Fibroblast of skin of abdomen (primary cell): ENCODE data around the gene GPD1L.

Source experiments
- DNase-seq: peaks from one replicate; pipeline ENCODE4 v3.0.0-alpha.2; 2013

Gene GPD1L

GRCh38 chr3:32181796-32182195 is 75.4 kb downstream of the GPD1L start:
- DNase-seq: no peak

DNA sequence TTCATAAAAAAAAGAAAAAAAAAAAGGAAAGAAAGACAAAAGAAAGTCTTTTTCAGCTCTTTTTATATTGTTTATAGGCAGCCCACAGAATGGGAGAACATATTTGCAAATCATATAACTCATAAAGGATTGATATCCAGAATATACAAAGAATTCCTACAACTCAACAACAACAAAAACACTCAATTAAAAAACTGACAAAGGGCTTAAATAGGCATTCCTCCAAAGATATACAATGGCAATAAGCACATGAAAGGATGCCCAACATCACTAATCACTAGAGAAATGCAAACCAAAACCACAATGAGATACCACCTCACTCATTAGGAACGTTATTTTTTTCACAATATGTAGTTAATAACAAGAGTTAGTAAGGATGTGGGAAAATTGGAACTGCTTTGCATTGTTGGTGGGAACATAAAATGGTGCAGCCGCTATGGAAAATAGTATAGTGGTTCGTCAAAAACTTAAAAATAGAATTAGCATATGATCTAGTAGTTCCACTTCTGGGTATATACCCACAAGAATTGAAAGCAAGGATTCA is 77.8 kb downstream of the GPD1L start:
- DNase-seq: peak; percentile 89

GRCh38 chr3:32186097-32186496 is 79.7 kb downstream of the GPD1L start:
- DNase-seq: no peak

GRCh38 chr3:32186876-32187275 is 80.5 kb downstream of the GPD1L start:
- DNase-seq: peak; percentile 74

DNA sequence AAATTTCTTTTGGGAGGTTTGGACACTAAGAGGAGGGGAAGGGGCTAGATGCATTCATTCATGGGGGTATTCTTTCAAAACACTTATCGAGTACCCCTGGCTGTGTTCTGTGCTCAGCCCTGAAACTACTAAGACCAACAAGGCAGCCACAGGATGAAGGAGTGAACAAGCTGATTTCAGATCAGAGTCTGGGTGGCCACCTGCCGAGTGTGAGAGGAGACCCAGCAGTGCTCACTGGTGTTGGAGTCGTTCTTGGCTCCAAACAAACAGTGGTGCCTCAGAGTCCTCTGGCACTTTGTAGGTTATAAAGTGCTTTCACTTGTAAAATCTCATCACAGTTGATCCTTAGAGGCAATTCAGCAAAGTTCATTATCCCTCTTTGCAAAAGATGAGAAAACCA is 83.3 kb downstream of the GPD1L start:
- DNase-seq: no peak

DNA sequence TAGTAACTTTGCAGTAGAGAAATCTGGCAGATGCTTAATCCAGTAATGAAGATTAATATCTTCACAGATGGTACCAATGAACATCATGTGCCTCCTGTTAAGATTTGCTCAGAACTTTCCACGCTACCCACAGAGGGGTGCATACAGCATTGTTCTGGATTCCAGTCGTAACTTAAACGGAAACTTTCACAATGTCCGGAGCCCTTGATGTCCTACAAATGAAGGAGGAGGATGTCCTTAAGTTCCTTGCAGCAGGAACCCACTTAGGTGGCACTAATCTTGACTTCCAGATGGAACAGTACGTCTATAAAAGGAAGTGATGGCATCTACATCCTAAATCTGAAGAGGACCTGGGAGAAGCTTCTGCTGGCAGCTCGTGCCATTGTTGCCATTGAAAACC is 84.1 kb downstream of the GPD1L start:
- DNase-seq: peak; percentile 13

DNA sequence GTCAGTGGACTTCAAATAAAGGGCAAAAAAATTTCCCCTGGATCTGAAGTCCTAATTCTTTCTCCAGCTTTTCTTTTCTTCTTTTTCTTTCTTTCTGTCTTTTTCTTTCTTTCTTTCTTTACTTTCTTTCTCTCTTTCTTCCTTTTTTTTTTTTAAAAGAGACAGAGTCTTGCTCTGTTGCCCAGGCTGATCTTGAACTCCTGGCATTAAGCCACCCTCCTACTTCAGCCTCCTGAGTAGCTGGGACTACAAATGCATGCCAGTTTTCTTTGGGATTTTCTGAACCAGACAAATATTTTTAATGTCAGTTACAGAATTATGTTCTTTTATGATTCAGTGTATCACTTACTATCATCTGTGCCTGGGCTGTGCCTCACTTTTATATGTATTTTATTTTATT is 86.7 kb downstream of the GPD1L start:
- no peak for DNase-seq

- DNase-seq: no peak
Observed at GRCh38 chr3:32194653-32195052, 88.2 kb downstream of the GPD1L start.

DNA sequence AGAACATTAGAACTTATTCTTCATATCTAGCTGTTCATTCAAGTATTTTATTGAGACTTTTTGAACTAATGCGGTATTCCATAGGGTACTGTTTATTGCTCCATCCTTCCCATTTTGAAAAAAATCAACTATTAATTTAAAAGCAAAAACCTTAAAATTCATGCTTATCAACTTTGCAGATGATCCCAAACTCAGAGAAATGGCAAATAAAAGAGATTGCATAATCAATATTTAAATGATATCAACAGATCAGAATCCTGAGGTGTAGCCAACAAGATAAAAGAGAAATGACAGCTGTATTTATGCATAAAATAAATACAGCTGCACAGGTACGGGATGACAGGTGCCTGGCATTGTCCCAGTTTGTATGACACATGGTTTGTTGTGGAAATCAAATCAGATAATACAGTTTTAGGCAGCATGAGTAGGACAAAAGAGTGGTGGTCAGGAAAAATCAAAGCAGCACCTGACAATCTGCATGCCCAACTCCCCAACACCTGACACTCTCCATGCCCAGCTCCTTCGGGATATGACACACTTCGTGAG is 89.6 kb downstream of the GPD1L start:
- DNase-seq: no peak

DNA sequence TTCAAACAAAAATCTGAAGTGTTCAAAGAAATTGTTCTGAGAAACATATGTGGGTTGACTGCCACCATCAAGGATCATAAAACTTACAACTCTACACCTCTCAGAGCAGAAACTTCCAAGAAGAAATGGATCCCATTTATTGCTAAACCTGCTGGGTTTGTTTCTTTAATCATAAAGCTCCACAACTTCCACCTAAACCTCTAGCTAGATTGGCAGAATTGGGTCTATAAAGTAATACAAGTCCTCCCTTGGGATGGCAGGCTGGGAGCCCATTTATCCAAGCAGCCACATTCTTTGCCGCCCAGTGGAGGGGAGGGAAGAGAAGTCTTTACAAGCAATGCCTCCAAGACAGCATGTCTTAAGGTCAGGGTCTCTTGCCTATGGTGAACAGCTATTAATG is 91.6 kb downstream of the GPD1L start:
- DNase-seq: no peak

- DNase-seq: no peak
Observed at GRCh38 chr3:32198714-32199113, 92.3 kb downstream of the GPD1L start.

DNA sequence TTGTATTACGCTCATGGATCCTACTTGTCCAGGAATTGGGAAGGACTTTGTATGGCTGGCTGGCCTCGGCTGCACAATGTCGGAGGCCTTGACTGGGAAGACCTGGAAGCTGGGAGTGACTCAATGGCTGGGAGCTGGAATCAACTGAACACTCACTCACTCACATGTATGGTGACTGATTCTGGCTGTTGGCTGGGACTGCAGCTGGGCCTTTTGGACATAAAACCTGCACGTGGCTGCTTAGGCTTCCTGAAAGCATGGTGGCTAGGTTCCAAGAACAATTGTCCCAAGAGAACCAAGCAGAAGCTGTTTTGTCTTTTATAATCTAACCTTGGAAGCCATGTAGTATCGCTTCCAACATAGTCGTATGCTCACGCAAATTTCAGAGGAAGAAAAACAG is 94.1 kb downstream of the GPD1L start:
- no peak for DNase-seq

DNA sequence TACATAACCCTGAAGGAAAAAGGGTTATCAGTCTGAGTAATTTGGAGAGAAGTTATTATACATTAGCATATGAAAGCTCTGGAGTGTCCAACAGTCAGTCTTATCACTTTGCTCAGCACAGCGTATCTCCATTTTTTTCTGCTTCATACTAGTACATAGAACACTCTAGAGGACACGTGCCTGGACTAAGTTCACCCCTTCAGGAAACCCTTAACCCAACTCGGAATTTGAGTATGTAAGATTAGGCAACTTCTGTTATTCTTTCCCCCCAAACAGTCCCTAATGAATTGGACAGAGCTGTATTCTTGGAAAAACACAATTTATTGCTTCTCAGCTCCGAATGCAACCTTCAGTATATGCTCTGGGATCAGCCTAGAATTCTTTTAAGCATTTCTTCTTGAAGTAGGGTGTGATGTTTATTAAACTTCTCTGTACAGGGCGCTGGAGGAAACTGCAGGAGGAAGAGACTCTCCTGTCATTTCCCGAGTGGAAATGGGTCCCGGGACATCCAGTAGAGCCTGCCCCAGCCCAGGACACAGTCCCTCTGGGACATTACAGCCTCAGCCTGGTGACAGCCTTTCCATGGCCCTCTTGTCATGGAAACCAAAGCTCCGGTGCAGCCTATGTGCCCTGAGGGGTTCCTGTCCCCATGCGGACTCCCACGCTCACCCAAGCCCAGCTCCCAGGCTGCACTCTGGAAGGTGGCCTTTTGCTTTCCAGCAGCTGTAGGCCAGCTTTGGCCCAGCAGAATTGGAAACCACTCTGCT is 94.8 kb downstream of the GPD1L start:
- DNase-seq: no peak

- DNase-seq: no peak
Observed at GRCh38 chr3:32202496-32202895, 96.1 kb downstream of the GPD1L start.

DNA sequence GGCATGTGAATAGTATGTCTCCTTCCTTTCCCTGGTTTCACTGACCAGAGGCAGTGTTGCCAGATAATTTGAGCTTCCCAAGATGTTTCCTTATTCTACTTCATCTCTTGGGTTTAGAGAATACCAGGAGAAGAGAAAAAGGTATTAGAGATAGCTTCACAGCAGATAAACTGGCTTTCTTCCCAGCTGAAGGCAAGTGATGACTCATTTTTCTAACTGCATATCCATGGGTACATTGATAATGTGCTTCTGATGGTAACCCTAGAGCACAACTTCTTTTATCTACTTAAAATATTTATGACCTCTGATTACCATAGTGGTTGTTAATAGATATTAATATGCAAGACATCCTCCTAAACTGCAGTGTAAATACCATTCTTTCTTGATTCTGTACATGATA is 97.4 kb downstream of the GPD1L start:
- peak; percentile 27 for DNase-seq

DNA sequence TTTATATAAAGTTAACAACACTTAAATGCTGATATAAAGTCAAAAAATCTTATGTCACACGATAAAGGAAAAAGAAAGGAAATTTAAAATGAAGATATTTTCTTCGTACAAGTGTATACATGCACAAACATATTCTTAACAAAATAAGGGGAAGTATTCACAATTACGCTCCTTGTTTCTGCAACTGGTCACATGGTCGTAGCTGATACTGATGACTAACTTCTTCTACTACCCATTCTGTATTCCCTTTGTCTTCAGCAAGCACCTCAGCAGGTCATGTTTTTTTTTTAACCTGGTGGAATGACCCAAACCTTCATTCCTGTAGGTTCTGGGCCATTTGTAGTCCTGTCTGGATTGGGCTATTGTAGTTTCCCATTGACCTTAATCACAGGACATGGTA is 102.0 kb downstream of the GPD1L start:
- DNase-seq: no peak

DNA sequence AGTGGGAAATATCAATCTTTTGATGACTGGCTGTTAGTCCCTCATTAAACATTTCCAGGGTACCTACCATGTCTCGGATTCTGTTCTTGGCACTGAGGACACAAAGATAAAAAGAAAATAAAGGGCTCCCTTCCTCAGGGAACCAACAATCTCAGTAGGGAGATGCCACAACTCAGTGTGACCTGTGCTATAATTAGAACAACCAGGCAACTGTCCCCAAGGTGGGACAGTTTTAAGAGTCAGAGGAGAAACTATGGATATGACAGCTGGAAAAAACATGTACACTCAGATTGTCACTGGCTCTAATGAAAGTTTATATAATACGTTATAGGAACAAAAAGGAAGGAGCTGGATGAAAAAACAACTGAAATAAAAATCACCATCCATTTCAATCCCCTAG is 108.8 kb downstream of the GPD1L start:
- DNase-seq: no peak

DNA sequence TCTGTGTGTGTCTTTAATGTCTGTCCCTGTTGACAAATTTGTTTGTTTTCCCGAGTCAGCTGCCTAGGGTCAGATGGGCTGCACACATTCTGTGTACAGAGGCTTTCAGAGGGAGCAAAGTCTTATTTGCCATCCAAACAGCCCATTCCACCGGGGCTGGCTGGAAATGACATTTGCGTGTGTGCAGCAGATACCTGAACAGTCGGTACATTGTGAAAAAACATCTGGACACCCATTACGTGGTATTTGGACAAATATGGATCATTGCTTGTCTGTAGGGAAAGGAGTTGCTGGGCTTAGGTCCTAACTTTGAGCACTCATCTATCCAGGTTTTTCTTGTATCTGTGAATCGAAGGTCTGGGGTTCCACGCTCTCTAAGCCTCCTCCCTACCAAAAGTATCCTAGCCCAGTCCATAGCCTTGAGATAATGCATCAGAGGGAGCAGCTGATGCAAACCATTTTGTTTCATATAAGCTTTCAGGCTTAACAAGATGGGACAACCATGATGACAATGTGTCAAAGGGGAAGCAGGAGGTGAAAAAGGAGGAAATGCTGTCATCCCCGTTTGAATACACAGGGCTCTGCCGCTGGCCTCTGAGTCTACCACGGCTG is 109.9 kb downstream of the GPD1L start:
- no peak for DNase-seq

DNA sequence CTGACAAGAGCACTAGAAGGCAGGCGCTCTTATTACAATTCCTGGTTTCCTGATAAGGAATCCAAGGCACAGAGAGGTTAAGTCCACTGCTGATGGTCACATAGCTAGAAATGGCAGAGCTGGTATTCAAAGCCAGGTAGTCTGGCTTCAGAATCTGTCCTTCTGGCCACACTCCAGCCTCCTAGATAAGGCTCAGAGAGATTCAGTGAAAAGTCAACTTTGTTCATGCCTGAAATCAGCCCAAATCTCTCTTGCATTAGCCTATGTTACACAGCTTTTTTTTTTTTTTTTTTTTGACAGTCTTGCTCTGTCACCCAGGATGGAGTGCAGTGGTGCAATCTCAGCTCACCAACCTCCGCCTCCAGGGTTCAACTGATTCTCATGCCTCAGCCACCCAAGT is 110.9 kb downstream of the GPD1L start:
- DNase-seq: no peak
